ENCODE data around the gene TMX1. TPM values are rescaled to one million over a fixed set of nuclear protein-coding genes. Genes with fewer than 3 reads are reported as not detected.
"Not testable (repeated sequence)": the region's sequence is repeated elsewhere in the genome, so short reads cannot be mapped to it uniquely, and the experiment has no call there.

Gene TMX1
- total and polyA plus RNA-seq, 12 donors: 4.0 to 14.5 (median 6.6) TPM

- TF ChIP-seq CTCF (IDR thresholded peaks at IDR 0.05): no peak
- ATAC-seq: no peak
- no peak for DNase-seq
- H3K36me3 ChIP-seq: no peaks in the 10 kb centered on the region
- 68 to 73% methylated on average over 1 of the region's 1 CpG for WGBS, 2 donors
- no peaks in the 10 kb centered on the region for H3K27me3 ChIP-seq
- no peak overlapping the region for H3K4me3 ChIP-seq
- intact Hi-C loops (cut with DNase I): loop anchor here in 5 of 10 donors (5.0 to 10.0 kb wide), 4 partner anchors 112 to 264 kb away; no protein-coding TSS in a partner anchor
- peaks cover 0 to 7% (median 0%) of the 10 kb centered on the region in 11 donors for H3K9me3 ChIP-seq
- no peaks in the 10 kb centered on the region for H3K4me1 ChIP-seq
- no peak overlapping the region for H3K27ac ChIP-seq
Observed at GRCh38 chr14:51216602-51217001, 23.4 kb upstream of the TMX1 start.

- Histone ChIP-seq H3K27me3 (no peaks in the 10 kb centered on the region), H3K9me3 (peaks cover 0 to 2% (median 0%) of the 10 kb centered on the region in 11 donors), H3K4me1 (no peaks in the 10 kb centered on the region), H3K36me3 (no peaks in the 10 kb centered on the region), H3K4me3 (no peak overlapping the region), H3K27ac (no peak overlapping the region)
- WGBS, 2 donors: 62 to 64% methylated on average over 7 of the region's 7 CpGs
- intact Hi-C loops (cut with DNase I): loop anchor here in 8 of 10 donors (2.0 to 10.0 kb wide), 5 partner anchors 115 to 267 kb away; no protein-coding TSS in a partner anchor
- ATAC-seq (no peak), DNase-seq (no peak)
- peak; percentile 11 to 71 (median 62) for TF ChIP-seq CTCF (IDR thresholded peaks at IDR 0.05)
Observed at GRCh38 chr14:51219473-51220448, 20.3 kb upstream of the TMX1 start.

GRCh38 chr14:51223463-51223862 lies 16.6 kb upstream of the TMX1 start:
- not testable (repeated sequence) for ATAC-seq, DNase-seq, H3K9me3 ChIP-seq, H3K4me1 ChIP-seq, H3K27ac ChIP-seq, H3K4me3 ChIP-seq, H3K36me3 ChIP-seq, H3K27me3 ChIP-seq
- WGBS, 2 donors: 98 to 100% methylated on average over 1 of the region's 1 CpG
- intact Hi-C loops (cut with DNase I): loop anchor here in 2 of 10 donors (5.0 to 10.0 kb wide), 2 partner anchors 269 to 271 kb away; no protein-coding TSS in a partner anchor

- DNase-seq (no peak), ATAC-seq (no peak)
- 96 to 100% methylated on average over 1 of the region's 1 CpG for WGBS, 2 donors
- Histone ChIP-seq H3K4me3 (no peak overlapping the region), H3K9me3 (no peaks in the 10 kb centered on the region), H3K27ac (no peak overlapping the region), H3K4me1 (no peaks in the 10 kb centered on the region), H3K36me3 (no peaks in the 10 kb centered on the region), H3K27me3 (no peaks in the 10 kb centered on the region)
- no peak for TF ChIP-seq CTCF (IDR thresholded peaks at IDR 0.05)
- intact Hi-C loops (cut with DNase I): loop anchor here in 2 of 10 donors (5.0 to 10.0 kb wide), 2 partner anchors 270 to 272 kb away; no protein-coding TSS in a partner anchor
Observed at GRCh38 chr14:51224551-51224950, 15.5 kb upstream of the TMX1 start.
